HEK293 (cell line): Measurements from ENCODE around the gene SPAAR.

Experiments
- CTCF ChIA-PET: fragments of 350-600 bp; formaldehyde crosslinking; extraction: SDS; loops from one replicate; lab custom pipeline; 2021; ENCODE audit warnings: antibody characterized with exemption; lab: Yijun Ruan, JAX
- POLR2A ChIA-PET: fragments of 300-600 bp; formaldehyde crosslinking; extraction: SDS; loops from one replicate; lab custom pipeline; 2020; ENCODE audit warnings: antibody characterized with exemption, inconsistent platforms; lab: Yijun Ruan, JAX
- H3K27ac ChIP-seq: fragments of 200-500 bp; sonication (Bioruptor generic); 2 replicates; pipeline ENCODE4 v1.5.1; 2014; ENCODE audit warnings: low read depth, low read length, control low read depth, inconsistent platforms; ENCODE audit errors: extremely low read depth
- H3K36me3 ChIP-seq, 2 experiments: fragments of 200-500 bp in 1 of 2; sonication (Bioruptor generic) in 1 of 2; 1 replicate in 1 of 2; 2 replicates in 1 of 2; pipeline ENCODE4 v1.5.1; 2014 to 2017; ENCODE audit warnings: inconsistent platforms in 2 of 2, low read length in 2 of 2; ENCODE audit not compliant: control insufficient read depth in 2 of 2, insufficient read depth in 1 of 2
- H3K4me1 ChIP-seq: fragments of 200-500 bp; sonication (Bioruptor generic); 2 replicates; pipeline ENCODE4 v1.5.1; 2014; ENCODE audit warnings: mild to moderate bottlenecking, low read length, inconsistent platforms; ENCODE audit not compliant: control insufficient read depth, insufficient read depth
- H3K4me3 ChIP-seq: 2 replicates; pipeline ENCODE4 v1.5.1; 2011; ENCODE audit warnings: low read depth, mild to moderate bottlenecking, control low read depth, low read length, moderate library complexity
- H3K9me3 ChIP-seq: fragments of 200-500 bp; sonication (Bioruptor generic); 2 replicates; pipeline ENCODE4 v1.5.1; 2014; ENCODE audit warnings: low read depth, low read length, inconsistent platforms; ENCODE audit not compliant: control insufficient read depth, insufficient read depth
- GLI4 ChIP-seq: fragments of 450-650 bp; formaldehyde crosslinking; IDR thresholded peaks from 2 replicates; pipeline ENCODE4 v1.5.1; 2016; ENCODE audit warnings: missing biosample characterization, missing genetic modification characterization
- IKZF3 ChIP-seq: fragments of 450-650 bp; IDR thresholded peaks from 2 replicates; pipeline ENCODE4 v1.5.0; 2018; ENCODE audit warnings: missing biosample characterization, mild to moderate bottlenecking, missing genetic modification characterization, moderate library complexity
- KLF7 ChIP-seq: fragments of 450-650 bp; formaldehyde crosslinking; IDR thresholded peaks from 2 replicates; pipeline ENCODE4 v1.5.1; 2016; ENCODE audit warnings: missing biosample characterization, missing genetic modification characterization, borderline replicate concordance
- PRDM1 ChIP-seq: fragments of 450-650 bp; formaldehyde crosslinking; IDR thresholded peaks from 2 replicates; pipeline ENCODE4; 2016; ENCODE audit warnings: missing biosample characterization, missing genetic modification characterization
- WT1 ChIP-seq: fragments of 450-650 bp; formaldehyde crosslinking; IDR thresholded peaks from 2 replicates; pipeline ENCODE4 v1.5.1; 2016; ENCODE audit warnings: missing biosample characterization, missing genetic modification characterization
- ZBTB17 ChIP-seq: fragments of 450-650 bp; formaldehyde crosslinking; IDR thresholded peaks from 2 replicates; pipeline ENCODE4 v1.5.1; 2016; ENCODE audit warnings: missing biosample characterization, missing genetic modification characterization
- ZNF140 ChIP-seq: fragments of 450-650 bp; formaldehyde crosslinking; IDR thresholded peaks from 2 replicates; pipeline ENCODE4 v1.5.1; 2016; ENCODE audit warnings: missing biosample characterization, missing genetic modification characterization
- ZNF23 ChIP-seq: fragments of 450-650 bp; formaldehyde crosslinking; IDR thresholded peaks from 2 replicates; pipeline ENCODE4 v1.5.1; 2016; ENCODE audit warnings: missing biosample characterization, missing genetic modification characterization, borderline replicate concordance
- ZNF366 ChIP-seq: fragments of 450-650 bp; formaldehyde crosslinking; conservative IDR thresholded peaks from 2 replicates; pipeline ENCODE4 v1.5.1; 2016; ENCODE audit warnings: missing biosample characterization, missing genetic modification characterization
- ZNF514 ChIP-seq: fragments of 450-650 bp; formaldehyde crosslinking; IDR thresholded peaks from 2 replicates; pipeline ENCODE4 v1.5.1; 2016; ENCODE audit warnings: missing biosample characterization, missing genetic modification characterization
- ZNF544 ChIP-seq: fragments of 450-650 bp; formaldehyde crosslinking; IDR thresholded peaks from 2 replicates; pipeline ENCODE4 v1.5.0; 2017; ENCODE audit warnings: missing biosample characterization, missing genetic modification characterization
- ZNF548 ChIP-seq: fragments of 450-650 bp; formaldehyde crosslinking; IDR thresholded peaks from 2 replicates; pipeline ENCODE4 v1.5.1; 2016; ENCODE audit warnings: missing biosample characterization, missing genetic modification characterization
- ZNF629 ChIP-seq: fragments of 450-650 bp; formaldehyde crosslinking; IDR thresholded peaks from 2 replicates; pipeline ENCODE4 v1.5.1; 2017; ENCODE audit warnings: missing biosample characterization, missing genetic modification characterization
- ZNF785 ChIP-seq: fragments of 450-650 bp; formaldehyde crosslinking; IDR thresholded peaks from 2 replicates; pipeline ENCODE4 v1.5.1; 2016; ENCODE audit warnings: missing biosample characterization, missing genetic modification characterization
- ZXDB ChIP-seq: fragments of 450-650 bp; formaldehyde crosslinking; IDR thresholded peaks from 2 replicates; pipeline ENCODE4 v1.5.1; 2016; ENCODE audit warnings: missing biosample characterization, missing genetic modification characterization
- TF ChIP-seq, protein P1 (sequence below): fragments of 450-650 bp; formaldehyde crosslinking; optimal IDR thresholded peaks from 2 replicates; pipeline ENCODE3; 2016; ENCODE audit warnings: missing biosample characterization, mild to moderate bottlenecking, missing genetic modification characterization
- TF ChIP-seq, protein P2 (sequence below): fragments of 450-650 bp; formaldehyde crosslinking; IDR thresholded peaks from 2 replicates; pipeline ENCODE4 v1.5.1; 2017; ENCODE audit warnings: missing biosample characterization, missing genetic modification characterization
- TF ChIP-seq, protein P3 (sequence below): fragments of 450-650 bp; formaldehyde crosslinking; IDR thresholded peaks from 2 replicates; pipeline ENCODE4 v1.5.1; 2016; ENCODE audit warnings: missing biosample characterization, missing genetic modification characterization

Gene SPAAR

GRCh38 chr9:35948901-35949318 is 39.6 kb downstream of the SPAAR start:
- H3K36me3 ChIP-seq, result no peaks in the 10 kb centered on the region
- no peaks in the 10 kb centered on the region for H3K4me1 ChIP-seq
- TF ChIP-seq IKZF3 (no peak), ZNF140 (tag by site-specific recombination) (no peak), WT1 (tag by site-specific recombination) (no peak), ZNF514 (tag by site-specific recombination) (no peak), ZXDB (tag by site-specific recombination) (no peak), ZNF548 (tag by site-specific recombination) (no peak)
- TF ChIP-seq, protein P1, sequence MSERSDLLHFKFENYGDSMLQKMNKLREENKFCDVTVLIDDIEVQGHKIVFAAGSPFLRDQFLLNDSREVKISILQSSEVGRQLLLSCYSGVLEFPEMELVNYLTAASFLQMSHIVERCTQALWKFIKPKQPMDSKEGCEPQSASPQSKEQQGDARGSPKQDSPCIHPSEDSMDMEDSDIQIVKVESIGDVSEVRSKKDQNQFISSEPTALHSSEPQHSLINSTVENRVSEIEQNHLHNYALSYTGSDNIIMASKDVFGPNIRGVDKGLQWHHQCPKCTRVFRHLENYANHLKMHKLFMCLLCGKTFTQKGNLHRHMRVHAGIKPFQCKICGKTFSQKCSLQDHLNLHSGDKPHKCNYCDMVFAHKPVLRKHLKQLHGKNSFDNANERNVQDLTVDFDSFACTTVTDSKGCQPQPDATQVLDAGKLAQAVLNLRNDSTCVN (tag by site-specific recombination), result no peak
- no peak overlapping the region for H3K4me3 ChIP-seq
- CTCF ChIA-PET, result interaction anchor here (0.8 to 1.2 kb wide), 3 partner anchors 75 to 218 kb away, joined by 3 to 5 read pairs (median 4); no protein-coding TSS in a partner anchor
- POLR2A ChIA-PET, result no interaction called here
- H3K9me3 ChIP-seq, result no peaks in the 10 kb centered on the region
- H3K27ac ChIP-seq, result no peak overlapping the region

GRCh38 chr9:35951736-35952135 is 42.4 kb downstream of the SPAAR start:
- H3K9me3 ChIP-seq, result no peaks in the 10 kb centered on the region
- TF ChIP-seq ZNF785 (tag by site-specific recombination) (no peak), GLI4 (no peak), ZNF544 (tag by site-specific recombination) (no peak), KLF7 (no peak), ZNF629 (tag by site-specific recombination) (no peak), ZBTB17 (no peak)
- TF ChIP-seq, protein P2, sequence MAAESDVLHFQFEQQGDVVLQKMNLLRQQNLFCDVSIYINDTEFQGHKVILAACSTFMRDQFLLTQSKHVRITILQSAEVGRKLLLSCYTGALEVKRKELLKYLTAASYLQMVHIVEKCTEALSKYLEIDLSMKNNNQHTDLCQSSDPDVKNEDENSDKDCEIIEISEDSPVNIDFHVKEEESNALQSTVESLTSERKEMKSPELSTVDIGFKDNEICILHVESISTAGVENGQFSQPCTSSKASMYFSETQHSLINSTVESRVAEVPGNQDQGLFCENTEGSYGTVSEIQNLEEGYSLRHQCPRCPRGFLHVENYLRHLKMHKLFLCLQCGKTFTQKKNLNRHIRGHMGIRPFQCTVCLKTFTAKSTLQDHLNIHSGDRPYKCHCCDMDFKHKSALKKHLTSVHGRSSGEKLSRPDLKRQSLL (tag by site-specific recombination), result no peak
- TF ChIP-seq, protein P3, sequence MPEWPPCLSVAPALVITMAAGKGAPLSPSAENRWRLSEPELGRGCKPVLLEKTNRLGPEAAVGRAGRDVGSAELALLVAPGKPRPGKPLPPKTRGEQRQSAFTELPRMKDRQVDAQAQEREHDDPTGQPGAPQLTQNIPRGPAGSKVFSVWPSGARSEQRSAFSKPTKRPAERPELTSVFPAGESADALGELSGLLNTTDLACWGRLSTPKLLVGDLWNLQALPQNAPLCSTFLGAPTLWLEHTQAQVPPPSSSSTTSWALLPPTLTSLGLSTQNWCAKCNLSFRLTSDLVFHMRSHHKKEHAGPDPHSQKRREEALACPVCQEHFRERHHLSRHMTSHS (tag by site-specific recombination), result no peak
- no peak overlapping the region for H3K4me3 ChIP-seq
- H3K27ac ChIP-seq, result no peak overlapping the region
- ChIA-PET POLR2A (no interaction called here), CTCF (interaction anchor here (0.5 to 2.0 kb wide), 13 partner anchors 11 to 455 kb away, joined by 3 to 15 read pairs (median 5); partner anchors contain the start of gene HRCT1)
- no peaks in the 10 kb centered on the region for H3K4me1 ChIP-seq
- H3K36me3 ChIP-seq, result no peaks in the 10 kb centered on the region

GRCh38 chr9:35952526-35953191 is 43.4 kb downstream of the SPAAR start:
- H3K27ac ChIP-seq, result no peak overlapping the region
- POLR2A ChIA-PET, result no interaction called here
- CTCF ChIA-PET, result interaction anchor here (0.5 to 2.0 kb wide), 19 partner anchors 10 to 1140 kb away, joined by 3 to 15 read pairs (median 4); partner anchors contain the start of gene HRCT1
- no peak overlapping the region for H3K4me3 ChIP-seq
- H3K36me3 ChIP-seq, result no peaks in the 10 kb centered on the region
- no peaks in the 10 kb centered on the region for H3K9me3 ChIP-seq
- TF ChIP-seq ZNF366 (tag by site-specific recombination) (peak; percentile 58; the same call in 1 of the 2 replicates), PRDM1 (tag by site-specific recombination) (peak; percentile 91), ZNF23 (no peak)
- no peaks in the 10 kb centered on the region for H3K4me1 ChIP-seq
